Measurements from ENCODE around the gene OR52N4.

Gene OR52N4

DNA sequence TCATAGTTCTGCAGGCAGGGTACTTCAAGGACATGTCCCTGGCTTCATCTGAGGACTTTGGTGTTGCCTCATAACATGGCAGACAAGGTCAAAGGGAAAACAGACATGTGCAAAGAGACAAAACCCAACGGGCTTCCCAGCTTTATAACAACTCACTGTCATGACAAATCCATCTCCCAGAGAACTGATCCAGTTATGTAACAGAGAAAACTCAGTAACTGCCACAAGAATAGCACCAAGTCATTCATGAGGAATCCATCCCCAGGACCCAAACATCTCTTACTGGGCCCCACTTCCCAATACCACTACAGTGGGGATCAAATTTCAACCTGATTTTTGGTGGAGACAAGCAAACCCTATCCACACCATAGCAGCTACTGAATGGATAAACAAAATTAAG is 13.0 kb downstream of the OR52N4 start:
- TF ChIP-seq, protein P1, sequence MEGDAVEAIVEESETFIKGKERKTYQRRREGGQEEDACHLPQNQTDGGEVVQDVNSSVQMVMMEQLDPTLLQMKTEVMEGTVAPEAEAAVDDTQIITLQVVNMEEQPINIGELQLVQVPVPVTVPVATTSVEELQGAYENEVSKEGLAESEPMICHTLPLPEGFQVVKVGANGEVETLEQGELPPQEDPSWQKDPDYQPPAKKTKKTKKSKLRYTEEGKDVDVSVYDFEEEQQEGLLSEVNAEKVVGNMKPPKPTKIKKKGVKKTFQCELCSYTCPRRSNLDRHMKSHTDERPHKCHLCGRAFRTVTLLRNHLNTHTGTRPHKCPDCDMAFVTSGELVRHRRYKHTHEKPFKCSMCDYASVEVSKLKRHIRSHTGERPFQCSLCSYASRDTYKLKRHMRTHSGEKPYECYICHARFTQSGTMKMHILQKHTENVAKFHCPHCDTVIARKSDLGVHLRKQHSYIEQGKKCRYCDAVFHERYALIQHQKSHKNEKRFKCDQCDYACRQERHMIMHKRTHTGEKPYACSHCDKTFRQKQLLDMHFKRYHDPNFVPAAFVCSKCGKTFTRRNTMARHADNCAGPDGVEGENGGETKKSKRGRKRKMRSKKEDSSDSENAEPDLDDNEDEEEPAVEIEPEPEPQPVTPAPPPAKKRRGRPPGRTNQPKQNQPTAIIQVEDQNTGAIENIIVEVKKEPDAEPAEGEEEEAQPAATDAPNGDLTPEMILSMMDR (IDR thresholded peaks at IDR 0.05): no peak
- Histone ChIP-seq H3K79me2 (no peaks in the 10 kb centered on the region), H3K9me3 (ENCODE audit: control insufficient read depth, low read length) (no peaks in the 10 kb centered on the region), H3K27me3 (ENCODE audit: control insufficient read depth, insufficient read depth, low read length) (no peaks in the 10 kb centered on the region), H3K9ac (no peak overlapping the region), H3K27ac (no peak overlapping the region), H3K4me1 (no peaks in the 10 kb centered on the region), H3K4me3 (ENCODE audit: low read depth, low read length) (no peak overlapping the region), H2AFZ (no peak overlapping the region), H3K36me3 (ENCODE audit: control insufficient read depth, insufficient read depth, low read length) (no peaks in the 10 kb centered on the region), H3K4me2 (ENCODE audit: low read length) (no peak overlapping the region)

GRCh38 chr11:5783255-5783654 is 29.2 kb downstream of the OR52N4 start, which contains the start of gene OR52N5:
TSS of gene OR52N5 (minus strand) at chr11:5783355. CDS start at chr11:5778634, 4,721 bp downstream.
- no peaks in the 10 kb centered on the region for H3K36me3 ChIP-seq (ENCODE audit: control insufficient read depth, insufficient read depth, low read length)
- no peak within 1 kb of the TSS for H3K4me2 ChIP-seq (ENCODE audit: low read length)
- H3K79me2 ChIP-seq: no peaks in the 10 kb centered on the region
- no peak within 1 kb of the TSS for H2AFZ ChIP-seq
- no peak within 1 kb of the TSS for H3K9ac ChIP-seq
- H3K27ac ChIP-seq: no peak within 1 kb of the TSS
- no peaks in the 10 kb centered on the region for H3K9me3 ChIP-seq (ENCODE audit: control insufficient read depth, low read length)
- TF ChIP-seq, protein P1 (IDR thresholded peaks at IDR 0.05): no peak
- no peaks in the 10 kb centered on the region for H3K27me3 ChIP-seq (ENCODE audit: control insufficient read depth, insufficient read depth, low read length)
- no peak within 1 kb of the TSS for H3K4me3 ChIP-seq (ENCODE audit: low read depth, low read length)
- H3K4me1 ChIP-seq: no peaks in the 10 kb centered on the region

GRCh38 chr11:5791165-5791564 is 37.1 kb downstream of the OR52N4 start, which contains the start of gene OR52N1:
TSS of gene OR52N1 (minus strand) at chr11:5791265. CDS start at chr11:5788816, 2,449 bp downstream.
- H3K79me2 ChIP-seq: no peaks in the 10 kb centered on the region
- no peak within 1 kb of the TSS for H2AFZ ChIP-seq
- no peaks in the 10 kb centered on the region for H3K36me3 ChIP-seq (ENCODE audit: control insufficient read depth, insufficient read depth, low read length)
- no peak within 1 kb of the TSS for H3K27ac ChIP-seq
- H3K9ac ChIP-seq: no peak within 1 kb of the TSS
- TF ChIP-seq, protein P1 (IDR thresholded peaks at IDR 0.05): no peak
- H3K9me3 ChIP-seq (ENCODE audit: control insufficient read depth, low read length): no peaks in the 10 kb centered on the region
- H3K4me1 ChIP-seq: no peaks in the 10 kb centered on the region
- H3K4me2 ChIP-seq (ENCODE audit: low read length): no peak within 1 kb of the TSS
- no peaks in the 10 kb centered on the region for H3K27me3 ChIP-seq (ENCODE audit: control insufficient read depth, insufficient read depth, low read length)
- H3K4me3 ChIP-seq (ENCODE audit: low read depth, low read length): no peak within 1 kb of the TSS

DNA sequence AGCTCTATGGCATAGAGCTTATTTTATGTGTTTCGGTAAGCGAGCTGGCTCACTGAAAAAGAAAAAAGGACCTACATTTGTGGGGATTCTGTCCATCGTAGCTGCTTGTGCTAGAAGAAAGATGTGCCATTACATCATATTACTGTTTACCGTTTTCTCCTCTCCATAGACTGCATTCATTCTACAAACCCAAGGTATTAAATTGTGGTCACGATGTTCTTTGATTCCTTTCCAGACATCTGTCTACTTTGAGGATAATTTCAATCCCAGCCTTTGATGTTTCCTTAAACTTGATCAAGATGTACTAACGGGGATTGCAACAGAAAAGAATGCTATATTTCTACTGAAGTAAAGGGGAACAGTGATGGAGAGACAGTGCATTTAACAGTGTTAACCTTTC is 42.5 kb downstream of the OR52N4 start:
- Histone ChIP-seq H3K27me3 (ENCODE audit: control insufficient read depth, insufficient read depth, low read length) (no peaks in the 10 kb centered on the region), H3K4me3 (ENCODE audit: low read depth, low read length) (no peak overlapping the region), H3K9me3 (ENCODE audit: control insufficient read depth, low read length) (no peaks in the 10 kb centered on the region), H2AFZ (no peak overlapping the region), H3K9ac (no peak overlapping the region), H3K4me1 (no peaks in the 10 kb centered on the region), H3K4me2 (ENCODE audit: low read length) (no peak overlapping the region), H3K27ac (no peak overlapping the region), H3K79me2 (no peaks in the 10 kb centered on the region), H3K36me3 (ENCODE audit: control insufficient read depth, insufficient read depth, low read length) (no peaks in the 10 kb centered on the region)
- TF ChIP-seq, protein P1 (IDR thresholded peaks at IDR 0.05): no peak

GRCh38 chr11:5803982-5804381 is 49.9 kb downstream of the OR52N4 start:
- H3K27me3 ChIP-seq (ENCODE audit: control insufficient read depth, insufficient read depth, low read length): no peaks in the 10 kb centered on the region
- no peaks in the 10 kb centered on the region for H3K4me1 ChIP-seq
- no peak overlapping the region for H2AFZ ChIP-seq
- H3K4me2 ChIP-seq (ENCODE audit: low read length): no peak overlapping the region
- no peak overlapping the region for H3K9ac ChIP-seq
- H3K9me3 ChIP-seq (ENCODE audit: control insufficient read depth, low read length): no peaks in the 10 kb centered on the region
- no peaks in the 10 kb centered on the region for H3K36me3 ChIP-seq (ENCODE audit: control insufficient read depth, insufficient read depth, low read length)
- H3K4me3 ChIP-seq (ENCODE audit: low read depth, low read length): no peak overlapping the region
- no peak overlapping the region for H3K27ac ChIP-seq
- H3K79me2 ChIP-seq: no peaks in the 10 kb centered on the region
- TF ChIP-seq, protein P1 (IDR thresholded peaks at IDR 0.05): no peak

All from parathyroid adenoma (tissue), 2 donors.